Heart left ventricle (tissue), 13 donors: ENCODE measurements around the gene MED16.

Source experiments
- POLR2A ChIP-seq, 2 donors: fragments of 450-650 bp; IDR thresholded peaks; one replicate each; pipeline ENCODE4 v1.6.1; 2017; ENCODE audit warnings: antibody characterized with exemption in 2 of 2, mild to moderate bottlenecking in 2 of 2, moderate library complexity in 2 of 2
- TF ChIP-seq, protein P1 (sequence below), 12 donors: fragments of 200-600 bp; sonication (generic) in 4 of 12; IDR thresholded peaks; one replicate each; pipeline versions ENCODE4 v1.5.0 to v1.8.0; 2018 to 2022; ENCODE audit warnings: antibody characterized with exemption in 12 of 12, mild to moderate bottlenecking in 5 of 12
- donor health status: ischemic (EF 13 %, LVEDD 7.1; RV severe dilation, severe dysfunction).
- donor health status: DM: no; HTN: yes; CAD: no.
- donor health status: DM: no; HTN: no; CAD: no.
- donor health status: ischemic (EF 25% LVEDD 6.9; RV normal size, moderate dysfunction).
- donor health status: ischemic (EF 25% LVEDD 5.7; RV mildly dilated, moderate dysfunction).
- donor health status: ischemic (EF 35%, LVEDD 5.7; RV mildly dilated, moderate dysfunction).
- donor health status: nonischemic (EF 11% LVEDD 7.7; RV severe dilation, severe dysfunction).
- donor health status: DM: yes; HTN: yes; CAD: no.
- donor health status: PGD.
- donor health status: ischemic (EF 29% LVEDD 5.4; RV normal size, mild dysfunction).
- donor health status: nonischemic (EF 23%, LVEDD 6.1; RV moderate dilation, normal function).

- TF ChIP-seq, protein P1, sequence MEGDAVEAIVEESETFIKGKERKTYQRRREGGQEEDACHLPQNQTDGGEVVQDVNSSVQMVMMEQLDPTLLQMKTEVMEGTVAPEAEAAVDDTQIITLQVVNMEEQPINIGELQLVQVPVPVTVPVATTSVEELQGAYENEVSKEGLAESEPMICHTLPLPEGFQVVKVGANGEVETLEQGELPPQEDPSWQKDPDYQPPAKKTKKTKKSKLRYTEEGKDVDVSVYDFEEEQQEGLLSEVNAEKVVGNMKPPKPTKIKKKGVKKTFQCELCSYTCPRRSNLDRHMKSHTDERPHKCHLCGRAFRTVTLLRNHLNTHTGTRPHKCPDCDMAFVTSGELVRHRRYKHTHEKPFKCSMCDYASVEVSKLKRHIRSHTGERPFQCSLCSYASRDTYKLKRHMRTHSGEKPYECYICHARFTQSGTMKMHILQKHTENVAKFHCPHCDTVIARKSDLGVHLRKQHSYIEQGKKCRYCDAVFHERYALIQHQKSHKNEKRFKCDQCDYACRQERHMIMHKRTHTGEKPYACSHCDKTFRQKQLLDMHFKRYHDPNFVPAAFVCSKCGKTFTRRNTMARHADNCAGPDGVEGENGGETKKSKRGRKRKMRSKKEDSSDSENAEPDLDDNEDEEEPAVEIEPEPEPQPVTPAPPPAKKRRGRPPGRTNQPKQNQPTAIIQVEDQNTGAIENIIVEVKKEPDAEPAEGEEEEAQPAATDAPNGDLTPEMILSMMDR (IDR thresholded peaks at IDR 0.05), result no peak
- no peak for TF ChIP-seq POLR2A (IDR thresholded peaks at IDR 0.05)
Measured at GRCh38 chr19:919199-920050, 26.4 kb upstream of the MED16 start.
